ENCODE results near the gene SLC37A3.

DNA sequence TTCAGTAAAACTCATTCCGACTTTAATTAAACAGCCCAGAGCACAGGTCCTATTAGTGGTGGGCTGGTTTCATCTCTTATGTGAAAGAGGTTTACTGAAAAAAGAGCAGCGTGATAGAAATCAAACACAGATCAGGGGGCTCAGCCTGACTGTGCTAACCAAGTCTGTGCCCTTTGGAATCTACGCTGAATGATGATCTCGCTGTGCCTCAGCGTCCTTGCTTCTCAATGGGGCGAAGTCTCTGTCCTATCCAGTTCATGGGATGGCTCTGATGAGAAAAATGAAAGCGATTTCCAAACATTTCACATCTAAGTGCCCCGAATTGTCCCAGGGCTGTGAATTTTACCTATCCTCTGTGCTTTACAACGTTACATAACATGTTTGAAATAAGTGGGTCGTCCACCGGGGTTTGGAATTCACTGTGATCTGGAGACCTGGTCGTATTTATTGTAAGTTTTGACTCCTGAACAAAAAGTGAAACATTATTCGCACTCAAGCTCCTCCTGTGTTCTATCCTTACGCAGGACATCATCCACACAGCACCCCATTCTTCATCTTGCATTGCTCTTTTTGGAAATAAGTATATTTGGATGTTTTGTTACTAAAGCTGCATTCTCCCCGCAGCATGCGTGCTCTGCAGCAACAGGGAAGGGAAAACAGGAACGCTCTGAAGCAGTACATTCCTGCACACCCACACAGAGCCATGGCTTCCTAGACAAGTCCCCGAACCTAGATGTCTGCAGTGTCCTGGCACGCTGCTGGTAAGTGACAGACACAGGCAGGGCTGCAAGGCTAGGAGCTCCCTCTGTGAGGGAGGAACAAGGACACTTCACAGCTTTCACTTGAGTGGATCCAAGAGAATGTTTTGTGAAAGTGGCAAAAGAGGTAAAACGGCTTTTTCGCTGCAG is 83.5 kb downstream of the SLC37A3 start:
- TF ChIP-seq, protein P1, sequence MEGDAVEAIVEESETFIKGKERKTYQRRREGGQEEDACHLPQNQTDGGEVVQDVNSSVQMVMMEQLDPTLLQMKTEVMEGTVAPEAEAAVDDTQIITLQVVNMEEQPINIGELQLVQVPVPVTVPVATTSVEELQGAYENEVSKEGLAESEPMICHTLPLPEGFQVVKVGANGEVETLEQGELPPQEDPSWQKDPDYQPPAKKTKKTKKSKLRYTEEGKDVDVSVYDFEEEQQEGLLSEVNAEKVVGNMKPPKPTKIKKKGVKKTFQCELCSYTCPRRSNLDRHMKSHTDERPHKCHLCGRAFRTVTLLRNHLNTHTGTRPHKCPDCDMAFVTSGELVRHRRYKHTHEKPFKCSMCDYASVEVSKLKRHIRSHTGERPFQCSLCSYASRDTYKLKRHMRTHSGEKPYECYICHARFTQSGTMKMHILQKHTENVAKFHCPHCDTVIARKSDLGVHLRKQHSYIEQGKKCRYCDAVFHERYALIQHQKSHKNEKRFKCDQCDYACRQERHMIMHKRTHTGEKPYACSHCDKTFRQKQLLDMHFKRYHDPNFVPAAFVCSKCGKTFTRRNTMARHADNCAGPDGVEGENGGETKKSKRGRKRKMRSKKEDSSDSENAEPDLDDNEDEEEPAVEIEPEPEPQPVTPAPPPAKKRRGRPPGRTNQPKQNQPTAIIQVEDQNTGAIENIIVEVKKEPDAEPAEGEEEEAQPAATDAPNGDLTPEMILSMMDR (IDR thresholded peaks at IDR 0.05; ENCODE audit: low read depth, low read length, missing input control): no peak
- TF ChIP-seq, protein P2, sequence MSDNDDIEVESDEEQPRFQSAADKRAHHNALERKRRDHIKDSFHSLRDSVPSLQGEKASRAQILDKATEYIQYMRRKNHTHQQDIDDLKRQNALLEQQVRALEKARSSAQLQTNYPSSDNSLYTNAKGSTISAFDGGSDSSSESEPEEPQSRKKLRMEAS (IDR thresholded peaks at IDR 0.05): no peak
- TF ChIP-seq RAD21 (IDR thresholded peaks at IDR 0.05) (no peak), TAF1 (conservative IDR thresholded peaks at IDR 0.05) (no peak), SP1 (IDR thresholded peaks at IDR 0.05) (no peak), EGR1 (IDR thresholded peaks at IDR 0.05; ENCODE audit: low read depth in 2 of 2) (no peak), NR2F2 (IDR thresholded peaks at IDR 0.05) (no peak), GABPA (IDR thresholded peaks at IDR 0.05 in 1 of 2, conservative IDR thresholded peaks at IDR 0.05 in 1 of 2) (no peak), FOXA1 (IDR thresholded peaks at IDR 0.05) (no peak), JUND (IDR thresholded peaks at IDR 0.05) (no peak), YY1 (IDR thresholded peaks at IDR 0.05) (no peak), RXRA (IDR thresholded peaks at IDR 0.05) (no peak)
- TF ChIP-seq, protein P3, sequence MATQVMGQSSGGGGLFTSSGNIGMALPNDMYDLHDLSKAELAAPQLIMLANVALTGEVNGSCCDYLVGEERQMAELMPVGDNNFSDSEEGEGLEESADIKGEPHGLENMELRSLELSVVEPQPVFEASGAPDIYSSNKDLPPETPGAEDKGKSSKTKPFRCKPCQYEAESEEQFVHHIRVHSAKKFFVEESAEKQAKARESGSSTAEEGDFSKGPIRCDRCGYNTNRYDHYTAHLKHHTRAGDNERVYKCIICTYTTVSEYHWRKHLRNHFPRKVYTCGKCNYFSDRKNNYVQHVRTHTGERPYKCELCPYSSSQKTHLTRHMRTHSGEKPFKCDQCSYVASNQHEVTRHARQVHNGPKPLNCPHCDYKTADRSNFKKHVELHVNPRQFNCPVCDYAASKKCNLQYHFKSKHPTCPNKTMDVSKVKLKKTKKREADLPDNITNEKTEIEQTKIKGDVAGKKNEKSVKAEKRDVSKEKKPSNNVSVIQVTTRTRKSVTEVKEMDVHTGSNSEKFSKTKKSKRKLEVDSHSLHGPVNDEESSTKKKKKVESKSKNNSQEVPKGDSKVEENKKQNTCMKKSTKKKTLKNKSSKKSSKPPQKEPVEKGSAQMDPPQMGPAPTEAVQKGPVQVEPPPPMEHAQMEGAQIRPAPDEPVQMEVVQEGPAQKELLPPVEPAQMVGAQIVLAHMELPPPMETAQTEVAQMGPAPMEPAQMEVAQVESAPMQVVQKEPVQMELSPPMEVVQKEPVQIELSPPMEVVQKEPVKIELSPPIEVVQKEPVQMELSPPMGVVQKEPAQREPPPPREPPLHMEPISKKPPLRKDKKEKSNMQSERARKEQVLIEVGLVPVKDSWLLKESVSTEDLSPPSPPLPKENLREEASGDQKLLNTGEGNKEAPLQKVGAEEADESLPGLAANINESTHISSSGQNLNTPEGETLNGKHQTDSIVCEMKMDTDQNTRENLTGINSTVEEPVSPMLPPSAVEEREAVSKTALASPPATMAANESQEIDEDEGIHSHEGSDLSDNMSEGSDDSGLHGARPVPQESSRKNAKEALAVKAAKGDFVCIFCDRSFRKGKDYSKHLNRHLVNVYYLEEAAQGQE (IDR thresholded peaks at IDR 0.05): no peak
- TF ChIP-seq, protein P4, sequence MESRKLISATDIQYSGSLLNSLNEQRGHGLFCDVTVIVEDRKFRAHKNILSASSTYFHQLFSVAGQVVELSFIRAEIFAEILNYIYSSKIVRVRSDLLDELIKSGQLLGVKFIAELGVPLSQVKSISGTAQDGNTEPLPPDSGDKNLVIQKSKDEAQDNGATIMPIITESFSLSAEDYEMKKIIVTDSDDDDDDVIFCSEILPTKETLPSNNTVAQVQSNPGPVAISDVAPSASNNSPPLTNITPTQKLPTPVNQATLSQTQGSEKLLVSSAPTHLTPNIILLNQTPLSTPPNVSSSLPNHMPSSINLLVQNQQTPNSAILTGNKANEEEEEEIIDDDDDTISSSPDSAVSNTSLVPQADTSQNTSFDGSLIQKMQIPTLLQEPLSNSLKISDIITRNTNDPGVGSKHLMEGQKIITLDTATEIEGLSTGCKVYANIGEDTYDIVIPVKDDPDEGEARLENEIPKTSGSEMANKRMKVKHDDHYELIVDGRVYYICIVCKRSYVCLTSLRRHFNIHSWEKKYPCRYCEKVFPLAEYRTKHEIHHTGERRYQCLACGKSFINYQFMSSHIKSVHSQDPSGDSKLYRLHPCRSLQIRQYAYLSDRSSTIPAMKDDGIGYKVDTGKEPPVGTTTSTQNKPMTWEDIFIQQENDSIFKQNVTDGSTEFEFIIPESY (IDR thresholded peaks at IDR 0.05): no peak
